Right lobe of liver (tissue), 6 donors: Measurements from ENCODE around the gene KRT16. TPM values are rescaled to one million over a fixed set of nuclear protein-coding genes. Genes with fewer than 3 reads are reported as not detected.

ENCODE experiments used
- ATAC-seq, 4 donors: fragments of 200-7000 bp; cut with Tn5 transposase; one replicate each; pipeline ENCODE4 v1.9.1; 2020; ENCODE audit warnings: mild to moderate bottlenecking in 4 of 4, moderate library complexity in 4 of 4
- DNase-seq, 3 donors: peaks; one replicate each; pipeline ENCODE4 v3.0.0-alpha.2; 2020
- H3K27ac ChIP-seq, 3 donors: fragments of 200-600 bp; one replicate each; pipeline ENCODE4 v1.8.0; 2022
- H3K27me3 ChIP-seq, 2 donors: fragments of 200-600 bp; one replicate each; pipeline ENCODE4 v1.8.0; 2022
- H3K36me3 ChIP-seq, 4 donors: fragments of 200-600 bp; sonication (generic) in 1 of 4; one replicate each; pipeline versions ENCODE4 v1.5.1 to v1.8.0; 2017 to 2022; ENCODE audit warnings: control low read depth in 1 of 4
- H3K4me1 ChIP-seq, 4 donors: fragments of 200-600 bp; sonication (generic) in 1 of 4; one replicate each; pipeline versions ENCODE4 v1.5.1 to v1.8.0; 2017 to 2022; ENCODE audit warnings: control low read depth in 1 of 4
- H3K4me3 ChIP-seq, 3 donors: fragments of 200-600 bp; one replicate each; pipeline ENCODE4 v1.8.0; 2022
- H3K9me3 ChIP-seq, 4 donors: fragments of 200-600 bp; sonication (generic) in 1 of 4; one replicate each; pipeline versions ENCODE4 v1.5.1 to v1.8.0; 2017 to 2022; ENCODE audit warnings: control low read depth in 1 of 4
- POLR2A ChIP-seq: fragments of 450-650 bp; IDR thresholded peaks from one replicate; pipeline ENCODE4 v1.6.1; 2017; ENCODE audit warnings: antibody characterized with exemption, mild to moderate bottlenecking
- WGBS: methylation state at CpG from one replicate; pipeline ENCODE4 v1.1.6; 2018; ENCODE audit warnings: low coverage, low lambda C conversion rate; ENCODE audit not compliant: insufficient coverage; ENCODE audit errors: missing lambda C conversion rate; 5-methylcytosine and 5-hydroxymethylcytosine counted together
- intact Hi-C, 2 donors: fragments of 100-400 bp; cut with DNase I; formaldehyde crosslinking; loops; one replicate each; pipeline versions ENCODE4 v1.11.2 to v1.14.1; 2022
- total RNA-seq, 6 experiments: library from RNA; depleted of rRNA in 2 of 6; stranded (reverse); fragments of >200 nt in 2 of 6; fragmentation: NEBNext Ultra II Directional in 3 of 6; extraction: Animal tissue kit (Norgen Biotek cat#: 25700) in 3 of 6; gene quantifications; one replicate each; pipeline versions ENCODE4 v1.1.0 to v1.2.4, GENCODE V29; 2016 to 2023
- TF ChIP-seq, protein P1 (sequence below), 4 donors: fragments of 200-600 bp in 3 of 4; fragments of 450-650 bp in 1 of 4; IDR thresholded peaks; one replicate each; pipeline versions ENCODE4 v1.5.1 to v1.8.0; 2016 to 2022; ENCODE audit warnings: antibody characterized with exemption in 4 of 4, mild to moderate bottlenecking in 2 of 4
- donor health status: DM: no; HTN: yes; CAD: no.
- donor health status: DM: no; HTN: no; CAD: no.
- donor health status: DM: no; HTN: no; CAD: no.
- donor health status: DM: no; HTN: yes; CAD: no.
- donor health status: DM: no; HTN: yes; CAD: no.

Gene KRT16
- total RNA-seq, 6 experiments from 2014 or later, result not detected

DNA sequence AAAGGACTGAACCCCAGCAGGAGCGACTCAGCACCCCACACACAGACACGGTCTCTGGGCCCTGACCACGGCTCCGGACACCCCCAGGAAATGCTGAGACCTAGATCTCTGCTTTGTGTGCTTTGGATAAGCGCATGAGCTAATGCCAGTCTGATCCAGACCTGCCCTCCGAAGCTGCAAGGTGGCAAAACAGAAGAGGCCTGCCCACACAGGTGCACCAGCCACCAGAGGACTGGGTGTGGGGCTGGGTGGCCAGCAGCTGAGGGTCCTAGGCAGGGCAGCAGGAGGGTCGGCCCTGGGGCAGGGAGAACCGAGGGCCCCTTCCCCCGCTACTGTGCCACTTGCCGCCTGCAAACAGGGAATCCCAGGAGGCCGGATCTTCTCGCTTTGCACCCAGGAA is 45.4 kb upstream of the KRT16 start:
- DNase-seq (no peak), ATAC-seq (no peak)
- no peaks in the 10 kb centered on the region for H3K36me3 ChIP-seq
- WGBS, result 80% methylated on average over 1 of the region's 12 CpGs
- H3K27me3 ChIP-seq, result no peaks in the 10 kb centered on the region
- no peak overlapping the region for H3K27ac ChIP-seq
- H3K4me3 ChIP-seq, result no peak overlapping the region
- TF ChIP-seq POLR2A, result no peak
- TF ChIP-seq, protein P1, sequence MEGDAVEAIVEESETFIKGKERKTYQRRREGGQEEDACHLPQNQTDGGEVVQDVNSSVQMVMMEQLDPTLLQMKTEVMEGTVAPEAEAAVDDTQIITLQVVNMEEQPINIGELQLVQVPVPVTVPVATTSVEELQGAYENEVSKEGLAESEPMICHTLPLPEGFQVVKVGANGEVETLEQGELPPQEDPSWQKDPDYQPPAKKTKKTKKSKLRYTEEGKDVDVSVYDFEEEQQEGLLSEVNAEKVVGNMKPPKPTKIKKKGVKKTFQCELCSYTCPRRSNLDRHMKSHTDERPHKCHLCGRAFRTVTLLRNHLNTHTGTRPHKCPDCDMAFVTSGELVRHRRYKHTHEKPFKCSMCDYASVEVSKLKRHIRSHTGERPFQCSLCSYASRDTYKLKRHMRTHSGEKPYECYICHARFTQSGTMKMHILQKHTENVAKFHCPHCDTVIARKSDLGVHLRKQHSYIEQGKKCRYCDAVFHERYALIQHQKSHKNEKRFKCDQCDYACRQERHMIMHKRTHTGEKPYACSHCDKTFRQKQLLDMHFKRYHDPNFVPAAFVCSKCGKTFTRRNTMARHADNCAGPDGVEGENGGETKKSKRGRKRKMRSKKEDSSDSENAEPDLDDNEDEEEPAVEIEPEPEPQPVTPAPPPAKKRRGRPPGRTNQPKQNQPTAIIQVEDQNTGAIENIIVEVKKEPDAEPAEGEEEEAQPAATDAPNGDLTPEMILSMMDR (IDR thresholded peaks at IDR 0.05), result no peak
- intact Hi-C loops, result loop anchor here (10.0 kb wide), 3 partner anchors 103 to 853 kb away; no protein-coding TSS in a partner anchor
- H3K9me3 ChIP-seq, result no peaks in the 10 kb centered on the region
- no peaks in the 10 kb centered on the region for H3K4me1 ChIP-seq

DNA sequence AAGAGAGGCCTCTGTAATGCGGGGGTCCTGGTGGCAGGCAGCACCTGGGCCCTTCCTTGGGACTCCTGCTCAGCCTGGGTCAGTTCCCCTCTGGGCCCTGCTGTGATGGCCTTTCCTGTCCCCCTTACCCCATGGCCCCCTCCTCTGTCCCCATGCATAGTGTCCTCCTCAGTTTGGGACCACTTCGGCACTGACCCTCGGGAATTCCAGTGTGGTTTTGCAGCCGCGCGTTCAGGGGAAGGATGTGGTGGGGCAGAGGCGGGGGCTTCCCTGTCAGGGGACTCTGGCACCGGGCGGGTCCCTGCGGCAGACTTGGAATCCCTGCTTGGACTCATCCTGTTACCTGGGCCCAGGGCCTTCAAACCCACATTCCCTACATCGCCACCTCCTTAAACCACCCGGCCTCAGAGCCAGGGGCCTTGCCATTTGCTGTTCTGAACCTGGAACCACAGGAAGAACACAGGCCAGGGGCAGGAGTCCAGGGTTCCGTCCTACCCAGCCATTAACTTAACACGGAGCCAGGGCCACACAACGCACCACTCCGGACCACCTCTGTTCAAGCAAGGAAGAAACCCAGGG is 44.7 kb upstream of the KRT16 start:
- ATAC-seq (no peak), DNase-seq (no peak)
- Histone ChIP-seq H3K9me3 (no peaks in the 10 kb centered on the region), H3K4me3 (no peak overlapping the region), H3K27me3 (no peaks in the 10 kb centered on the region), H3K27ac (no peak overlapping the region), H3K36me3 (no peaks in the 10 kb centered on the region), H3K4me1 (no peaks in the 10 kb centered on the region)
- no CpG with 5 or more reads among the region's 16 CpGs for WGBS
- intact Hi-C loops, result loop anchor here (10.0 kb wide), 3 partner anchors 102 to 852 kb away; no protein-coding TSS in a partner anchor
- TF ChIP-seq, protein P1 (IDR thresholded peaks at IDR 0.05), result no peak
- no peak for TF ChIP-seq POLR2A

DNA sequence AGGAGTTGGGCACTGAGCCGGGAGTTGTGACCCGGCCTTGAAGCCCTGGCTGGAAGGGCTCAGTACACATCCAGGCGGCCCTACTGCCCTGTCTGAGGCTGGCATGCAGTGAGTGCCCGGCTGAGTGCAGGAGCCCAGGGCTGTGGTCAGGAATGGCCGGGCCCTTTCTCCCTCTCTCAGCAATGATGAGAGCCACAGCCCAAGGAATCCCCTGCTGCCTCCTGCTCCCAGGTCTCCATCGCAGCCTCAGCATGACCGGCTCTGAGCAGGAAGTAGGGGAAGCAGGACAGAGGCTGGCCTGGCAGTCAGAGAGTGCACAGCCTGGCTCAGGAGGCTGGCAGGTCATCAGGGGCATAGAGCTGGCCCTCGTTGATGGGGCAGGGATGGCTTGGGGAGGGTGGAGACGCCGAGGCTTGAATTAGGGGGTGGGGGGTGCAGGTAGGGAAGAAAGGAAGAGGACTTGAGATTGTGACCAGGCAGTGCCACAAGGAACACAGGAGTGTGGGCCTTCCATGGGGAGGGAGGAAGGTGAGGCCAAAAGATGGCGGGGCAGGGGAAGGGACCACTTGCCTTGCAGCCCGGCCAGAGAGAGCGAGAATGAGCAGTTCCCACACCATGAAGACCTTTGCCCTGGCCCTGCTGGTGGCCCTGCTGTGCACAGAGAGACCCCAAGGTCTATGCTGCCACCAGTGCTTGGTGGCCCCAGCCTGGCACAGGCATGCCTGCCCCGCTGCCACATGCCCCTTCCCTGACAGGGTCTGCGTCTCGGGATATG is 43.9 kb upstream of the KRT16 start:
- no peak overlapping the region for H3K4me3 ChIP-seq
- H3K9me3 ChIP-seq, result no peaks in the 10 kb centered on the region
- TF ChIP-seq POLR2A, result no peak
- TF ChIP-seq, protein P1 (IDR thresholded peaks at IDR 0.05), result no peak
- no peaks in the 10 kb centered on the region for H3K27me3 ChIP-seq
- no peak for DNase-seq
- no peak overlapping the region for H3K27ac ChIP-seq
- H3K36me3 ChIP-seq, result no peaks in the 10 kb centered on the region
- no peak for ATAC-seq
- no peaks in the 10 kb centered on the region for H3K4me1 ChIP-seq
- intact Hi-C loops, result loop anchor here (10.0 kb wide), 3 partner anchors 102 to 852 kb away; no protein-coding TSS in a partner anchor
- 64% methylated on average over 3 of the region's 16 CpGs for WGBS

DNA sequence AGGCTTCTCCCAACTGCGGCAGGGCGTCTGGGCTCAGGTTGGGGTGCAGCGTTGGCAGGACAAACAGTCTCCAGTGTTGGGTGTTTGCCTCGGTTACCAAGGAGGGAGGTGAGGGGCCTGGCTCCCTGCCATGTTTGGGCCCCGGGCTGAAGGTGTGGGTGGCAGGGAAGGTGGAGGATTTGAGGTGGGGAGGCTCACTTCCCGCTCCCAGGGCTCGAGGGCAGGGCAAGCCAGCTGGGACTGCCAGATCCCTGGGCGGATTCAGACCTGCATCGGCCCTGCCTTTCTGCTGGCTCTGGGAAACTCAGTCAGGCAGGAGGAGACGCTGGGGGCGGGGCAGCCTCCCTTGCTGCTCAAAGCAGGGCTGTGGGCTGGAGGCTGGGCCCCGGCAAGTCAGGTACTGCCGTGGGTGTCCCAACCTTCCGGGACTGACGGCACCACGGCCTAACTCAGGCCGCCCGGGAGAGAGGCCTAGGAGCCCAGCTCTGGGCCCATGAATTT is 43.1 kb upstream of the KRT16 start:
- no peak overlapping the region for H3K4me3 ChIP-seq
- H3K36me3 ChIP-seq, result no peaks in the 10 kb centered on the region
- 80% methylated on average over 3 of the region's 18 CpGs for WGBS
- H3K4me1 ChIP-seq, result no peaks in the 10 kb centered on the region
- ATAC-seq (peak in 1 of 4 donors; percentile 14), DNase-seq (no peak)
- H3K27me3 ChIP-seq, result no peaks in the 10 kb centered on the region
- no peaks in the 10 kb centered on the region for H3K9me3 ChIP-seq
- TF ChIP-seq, protein P1 (IDR thresholded peaks at IDR 0.05), result no peak
- no peak overlapping the region for H3K27ac ChIP-seq
- intact Hi-C loops, result loop anchor here (10.0 kb wide), 3 partner anchors 101 to 851 kb away; no protein-coding TSS in a partner anchor
